Breast epithelium (tissue), 3 donors: Measurements from ENCODE around the gene APOL1.

ENCODE experiments used
- POLR2A ChIP-seq: fragments of 450-650 bp; IDR thresholded peaks from one replicate; pipeline ENCODE4 v1.6.1; 2016; ENCODE audit warnings: antibody characterized with exemption, mild to moderate bottlenecking, moderate library complexity
- TF ChIP-seq, protein P1 (sequence below), 3 donors: fragments of 450-650 bp; IDR thresholded peaks; one replicate each; pipeline ENCODE4 v1.5.1; 2016 to 2017; ENCODE audit warnings: antibody characterized with exemption in 3 of 3, mild to moderate bottlenecking in 3 of 3, moderate library complexity in 3 of 3

DNA sequence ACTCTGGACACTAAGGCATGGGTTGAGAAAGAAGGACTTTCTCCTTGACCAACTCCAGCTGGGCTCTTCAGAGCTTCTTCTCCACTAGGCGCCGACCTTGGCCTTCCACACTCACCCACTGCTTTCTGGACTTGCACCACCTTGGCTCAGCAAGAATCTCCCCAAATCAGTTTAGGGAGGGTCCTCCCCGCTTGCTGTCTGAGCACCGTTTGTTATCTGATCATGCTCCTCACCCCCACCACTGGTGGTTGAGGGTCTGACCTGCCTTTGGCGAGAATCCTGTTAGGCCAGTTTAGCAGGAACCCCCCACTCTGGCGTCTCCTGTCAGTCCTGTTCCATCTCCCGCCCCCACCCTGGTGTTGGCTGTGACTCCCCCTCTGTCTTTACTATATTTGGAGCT is 24.0 kb upstream of the APOL1 start:
- TF ChIP-seq, protein P1, sequence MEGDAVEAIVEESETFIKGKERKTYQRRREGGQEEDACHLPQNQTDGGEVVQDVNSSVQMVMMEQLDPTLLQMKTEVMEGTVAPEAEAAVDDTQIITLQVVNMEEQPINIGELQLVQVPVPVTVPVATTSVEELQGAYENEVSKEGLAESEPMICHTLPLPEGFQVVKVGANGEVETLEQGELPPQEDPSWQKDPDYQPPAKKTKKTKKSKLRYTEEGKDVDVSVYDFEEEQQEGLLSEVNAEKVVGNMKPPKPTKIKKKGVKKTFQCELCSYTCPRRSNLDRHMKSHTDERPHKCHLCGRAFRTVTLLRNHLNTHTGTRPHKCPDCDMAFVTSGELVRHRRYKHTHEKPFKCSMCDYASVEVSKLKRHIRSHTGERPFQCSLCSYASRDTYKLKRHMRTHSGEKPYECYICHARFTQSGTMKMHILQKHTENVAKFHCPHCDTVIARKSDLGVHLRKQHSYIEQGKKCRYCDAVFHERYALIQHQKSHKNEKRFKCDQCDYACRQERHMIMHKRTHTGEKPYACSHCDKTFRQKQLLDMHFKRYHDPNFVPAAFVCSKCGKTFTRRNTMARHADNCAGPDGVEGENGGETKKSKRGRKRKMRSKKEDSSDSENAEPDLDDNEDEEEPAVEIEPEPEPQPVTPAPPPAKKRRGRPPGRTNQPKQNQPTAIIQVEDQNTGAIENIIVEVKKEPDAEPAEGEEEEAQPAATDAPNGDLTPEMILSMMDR (IDR thresholded peaks at IDR 0.05), result no peak
- TF ChIP-seq POLR2A, result no peak
